Caco-2 (cell line): ENCODE data around the gene SLC51B. TPM values are rescaled to one million over a fixed set of nuclear protein-coding genes. Genes with fewer than 3 reads are reported as not detected.

Source experiments
- BruUV-seq: library from RNA; stranded (reverse); fragments of 400-500 nt; replicated peaks from 2 replicates; lab custom pipeline; 2021; lab: Mats Ljungman, UMichigan
- CTCF ChIA-PET: fragments of 300-600 bp; sonication (Branson Sonifier 250); formaldehyde crosslinking; loops from one replicate; lab custom pipeline; 2022; ENCODE audit warnings: antibody characterized with exemption; lab: Charles Lee
- POLR2A ChIA-PET: fragments of 300-600 bp; sonication (Branson Sonifier 250); formaldehyde crosslinking; loops from one replicate; lab custom pipeline; 2022; ENCODE audit warnings: antibody characterized with exemption; lab: Charles Lee
- DNase-seq, 2 experiments: peaks; one replicate each; pipeline versions ENCODE4 v3.0.0 to v3.0.0-alpha.2; 2020 to 2022
- H3K27me3 ChIP-seq: replicated peaks from 2 replicates; pipeline ENCODE4 v1.6.0; 2011; ENCODE audit warnings: low read length; ENCODE audit not compliant: control insufficient read depth, insufficient read depth
- H3K36me3 ChIP-seq: 2 replicates; pipeline ENCODE4 v1.5.1; 2011; ENCODE audit warnings: low read length; ENCODE audit not compliant: control insufficient read depth, insufficient read depth
- H3K4me1 ChIP-seq: fragments of 250-450 bp; sonication (Bioruptor Pico); 2 replicates; pipeline ENCODE4 v1.5.1; 2020; ENCODE audit warnings: mild to moderate bottlenecking
- H3K4me3 ChIP-seq: 2 replicates; pipeline ENCODE4 v1.5.1; 2011; ENCODE audit warnings: low read depth, mild to moderate bottlenecking, control low read depth, low read length
- H3K9me3 ChIP-seq: fragments of 250-450 bp; sonication (Bioruptor Pico); 2 replicates; pipeline ENCODE4 v1.5.1; 2020; ENCODE audit warnings: mild to moderate bottlenecking, moderate library complexity
- H3K27ac Mint-ChIP-seq: one replicate; pipeline ENCODE4 v1.8.0; 2022; ENCODE audit warnings: mixed read lengths; ENCODE audit not compliant: unreplicated experiment
- H3K27me3 Mint-ChIP-seq: one replicate; pipeline ENCODE4 v1.8.0; 2022; ENCODE audit warnings: mixed read lengths; ENCODE audit not compliant: insufficient read depth, unreplicated experiment
- H3K36me3 Mint-ChIP-seq: one replicate; pipeline ENCODE4 v1.8.0; 2022; ENCODE audit warnings: mild to moderate bottlenecking, mixed read lengths; ENCODE audit not compliant: insufficient read depth, unreplicated experiment
- H3K4me1 Mint-ChIP-seq: one replicate; pipeline ENCODE4 v1.8.0; 2022; ENCODE audit warnings: low read depth, mixed read lengths; ENCODE audit not compliant: unreplicated experiment
- H3K4me3 Mint-ChIP-seq: one replicate; pipeline ENCODE4 v1.8.0; 2022; ENCODE audit warnings: mild to moderate bottlenecking, moderate library complexity, mixed read lengths; ENCODE audit not compliant: unreplicated experiment
- H3K9me3 Mint-ChIP-seq: one replicate; pipeline ENCODE4 v1.8.0; 2022; ENCODE audit warnings: mixed read lengths; ENCODE audit not compliant: unreplicated experiment
- intact Hi-C: fragments of 100-400 bp; cut with micrococcal nuclease; formaldehyde crosslinking; loops from one replicate; pipeline ENCODE4 v1.10.0; 2022; ENCODE audit not compliant: unreplicated experiment
- total RNA-seq: library from RNA; stranded (reverse); gene quantifications from 2 replicates; pipeline ENCODE4 v1.2.3, GENCODE V29; 2022
- TF ChIP-seq, protein P1 (sequence below), 2 experiments: fragments of 200-600 bp in 1 of 2; IDR thresholded peaks; 1 replicate in 1 of 2; 2 replicates in 1 of 2; pipeline versions ENCODE4 v1.5.1 to v1.8.0; 2011 to 2022; ENCODE audit warnings: antibody characterized with exemption in 1 of 2, control low read depth in 1 of 2, inconsistent platforms in 1 of 2, low read depth in 1 of 2, low read length in 1 of 2, mild to moderate bottlenecking in 1 of 2, moderate library complexity in 1 of 2; ENCODE audit not compliant: insufficient read depth in 1 of 2, severe bottlenecking in 1 of 2, unreplicated experiment in 1 of 2

Gene SLC51B
- total RNA-seq, 1 experiment from 2014 or later: 15.4 TPM

DNA sequence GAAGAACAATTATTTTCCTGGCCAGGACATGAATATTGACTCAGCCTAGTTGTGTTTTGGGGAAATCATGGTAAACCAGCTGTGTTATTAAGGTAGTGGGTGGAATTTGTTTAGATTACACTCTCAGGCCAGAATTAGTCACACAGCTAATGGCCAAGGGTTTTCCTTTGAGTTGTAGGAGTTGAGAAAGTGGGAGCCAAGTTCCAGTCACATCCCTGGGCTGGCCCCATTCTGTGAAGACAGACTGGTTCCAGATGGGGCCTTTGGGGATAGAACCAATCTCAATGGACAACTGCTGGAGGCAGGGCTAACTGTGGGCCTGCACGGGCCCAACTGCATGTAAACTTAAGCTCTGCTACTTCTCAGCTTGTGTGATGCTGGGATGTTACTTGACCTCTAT is 24.0 kb downstream of the SLC51B start:
- intact Hi-C loops: no loop called here
- Mint-ChIP-seq H3K36me3 (no peaks in the 10 kb centered on the region), H3K9me3 (no peaks in the 10 kb centered on the region), H3K4me1 (peaks cover 13% of the 10 kb centered on the region), H3K27me3 (no peaks in the 10 kb centered on the region), H3K4me3 (no peak overlapping the region), H3K27ac (no peak overlapping the region)
- H3K9me3 ChIP-seq: peaks cover 4% of the 10 kb centered on the region; the same call in 1 of the 2 replicates
- POLR2A ChIA-PET: interaction anchor here (0.8 kb wide), 1 partner anchor 217 kb away, joined by 4 read pairs; the partner anchor contains the start of gene PARP16
- CTCF ChIA-PET: interaction anchor here (0.6 to 1.1 kb wide), 2 partner anchors 21 to 116 kb away, joined by 3 to 5 read pairs; partner anchors contain the start of gene CLPX
- no peaks in the 10 kb centered on the region for H3K27me3 ChIP-seq
- no peak for DNase-seq
- peaks cover 8% of the 10 kb centered on the region for H3K4me1 ChIP-seq
- no peaks in the 10 kb centered on the region for H3K36me3 ChIP-seq
- BruUV-seq: no TSS peak
- TF ChIP-seq, protein P1, sequence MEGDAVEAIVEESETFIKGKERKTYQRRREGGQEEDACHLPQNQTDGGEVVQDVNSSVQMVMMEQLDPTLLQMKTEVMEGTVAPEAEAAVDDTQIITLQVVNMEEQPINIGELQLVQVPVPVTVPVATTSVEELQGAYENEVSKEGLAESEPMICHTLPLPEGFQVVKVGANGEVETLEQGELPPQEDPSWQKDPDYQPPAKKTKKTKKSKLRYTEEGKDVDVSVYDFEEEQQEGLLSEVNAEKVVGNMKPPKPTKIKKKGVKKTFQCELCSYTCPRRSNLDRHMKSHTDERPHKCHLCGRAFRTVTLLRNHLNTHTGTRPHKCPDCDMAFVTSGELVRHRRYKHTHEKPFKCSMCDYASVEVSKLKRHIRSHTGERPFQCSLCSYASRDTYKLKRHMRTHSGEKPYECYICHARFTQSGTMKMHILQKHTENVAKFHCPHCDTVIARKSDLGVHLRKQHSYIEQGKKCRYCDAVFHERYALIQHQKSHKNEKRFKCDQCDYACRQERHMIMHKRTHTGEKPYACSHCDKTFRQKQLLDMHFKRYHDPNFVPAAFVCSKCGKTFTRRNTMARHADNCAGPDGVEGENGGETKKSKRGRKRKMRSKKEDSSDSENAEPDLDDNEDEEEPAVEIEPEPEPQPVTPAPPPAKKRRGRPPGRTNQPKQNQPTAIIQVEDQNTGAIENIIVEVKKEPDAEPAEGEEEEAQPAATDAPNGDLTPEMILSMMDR (IDR thresholded peaks at IDR 0.05; ENCODE audit: insufficient read depth in 1 of 2, low read depth in 1 of 2, low read length in 1 of 2, severe bottlenecking in 1 of 2, unreplicated experiment in 1 of 2): no peak
- no peak overlapping the region for H3K4me3 ChIP-seq

DNA sequence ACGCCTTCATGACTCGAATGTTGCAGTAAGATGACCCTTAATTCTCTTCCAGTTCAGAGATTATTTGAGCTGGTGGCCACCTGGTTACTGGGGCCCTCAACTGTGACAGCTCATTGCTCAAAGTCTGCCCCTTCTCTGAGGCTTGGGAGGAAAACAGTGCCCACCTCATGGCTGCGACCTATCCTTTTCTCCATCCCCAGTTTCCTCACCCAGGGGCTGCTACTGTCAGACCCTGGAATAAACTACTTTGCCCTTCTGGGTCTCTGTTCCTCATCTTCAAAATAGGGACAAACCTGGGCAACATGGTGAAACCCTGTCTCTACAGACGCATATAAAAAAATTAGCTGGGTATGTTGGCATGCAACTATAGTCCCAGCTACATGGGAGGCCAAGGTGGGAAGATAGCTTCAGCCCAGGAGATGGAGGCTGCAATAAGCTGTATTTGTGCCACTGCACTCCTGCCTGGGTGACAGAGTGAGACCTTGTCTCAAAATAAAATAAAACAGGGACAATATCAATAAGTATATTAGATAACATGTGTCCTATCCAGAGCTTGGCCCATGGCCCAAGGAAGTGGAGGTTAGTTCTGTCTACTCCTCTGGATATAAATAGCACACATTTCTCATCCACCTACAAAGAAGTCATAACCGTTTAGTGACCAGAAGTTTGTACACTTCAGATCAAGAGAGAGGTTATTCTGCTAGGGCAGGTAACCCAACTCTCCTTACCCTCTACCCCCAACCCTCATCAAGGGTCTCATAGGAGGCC is 24.8 kb downstream of the SLC51B start:
- no TSS peak for BruUV-seq

DNA sequence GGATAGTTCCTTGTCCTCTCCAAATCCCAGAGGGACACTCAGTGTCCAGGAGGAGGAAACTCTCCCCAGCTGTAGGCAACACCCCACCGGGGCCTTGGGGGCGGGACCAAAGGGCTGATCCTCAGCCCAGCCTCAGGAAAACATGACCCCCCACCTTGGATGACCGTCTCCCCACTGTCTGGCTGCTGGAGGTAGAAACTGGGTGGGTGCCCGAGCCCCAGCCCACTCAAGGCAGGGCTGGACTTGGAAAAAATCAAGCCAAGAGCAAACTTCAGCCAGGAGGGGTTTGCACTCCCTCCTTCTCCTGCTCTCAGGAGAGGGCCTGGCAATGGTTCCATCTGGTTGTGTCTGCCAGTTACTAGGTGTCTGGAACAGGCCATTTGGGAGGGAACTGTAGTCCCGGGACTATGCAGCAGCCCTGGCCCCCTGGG is 26.2 kb downstream of the SLC51B start:
- Histone ChIP-seq H3K4me1 (peaks cover 8% of the 10 kb centered on the region), H3K9me3 (peaks cover 4% of the 10 kb centered on the region; the same call in 1 of the 2 replicates), H3K27me3 (no peaks in the 10 kb centered on the region), H3K4me3 (no peak overlapping the region), H3K36me3 (no peaks in the 10 kb centered on the region)
- Mint-ChIP-seq H3K27me3 (no peaks in the 10 kb centered on the region), H3K4me1 (peaks cover 6% of the 10 kb centered on the region), H3K9me3 (no peaks in the 10 kb centered on the region), H3K36me3 (no peaks in the 10 kb centered on the region), H3K4me3 (no peak overlapping the region), H3K27ac (no peak overlapping the region)
- BruUV-seq: no TSS peak
- ChIA-PET CTCF (no interaction called here), POLR2A (no interaction called here)
- no peak for DNase-seq
- intact Hi-C loops: no loop called here
- TF ChIP-seq, protein P1 (IDR thresholded peaks at IDR 0.05; ENCODE audit: insufficient read depth in 1 of 2, low read depth in 1 of 2, low read length in 1 of 2, severe bottlenecking in 1 of 2, unreplicated experiment in 1 of 2): no peak

More for the DNA sequence above, 24.8 kb downstream of the SLC51B start:
- H3K36me3 ChIP-seq: no peaks in the 10 kb centered on the region
- ChIA-PET POLR2A (no interaction called here), CTCF (interaction anchor here (1.1 kb wide), 1 partner anchor 115 kb away, joined by 5 read pairs; the partner anchor contains the start of gene CLPX)
- intact Hi-C loops: no loop called here
- Mint-ChIP-seq H3K36me3 (no peaks in the 10 kb centered on the region), H3K4me3 (no peak overlapping the region), H3K9me3 (no peaks in the 10 kb centered on the region), H3K27me3 (no peaks in the 10 kb centered on the region), H3K27ac (no peak overlapping the region), H3K4me1 (peaks cover 13% of the 10 kb centered on the region)
- peaks cover 4% of the 10 kb centered on the region; the same call in 1 of the 2 replicates for H3K9me3 ChIP-seq
- TF ChIP-seq, protein P1 (IDR thresholded peaks at IDR 0.05; ENCODE audit: insufficient read depth in 1 of 2, low read depth in 1 of 2, low read length in 1 of 2, severe bottlenecking in 1 of 2, unreplicated experiment in 1 of 2): no peak
- H3K4me1 ChIP-seq: peaks cover 8% of the 10 kb centered on the region
- H3K4me3 ChIP-seq: no peak overlapping the region
- H3K27me3 ChIP-seq: no peaks in the 10 kb centered on the region
- DNase-seq: no peak
